DND-41 (cell line): ENCODE results near the gene SPAG4.
A peak's percentile ranks its signal among the peaks of the same experiment; 100 is the strongest.

Experiments used
- ATAC-seq: fragments of 200-7000 bp; cut with Tn5 transposase; 3 replicates; pipeline ENCODE4 v1.9.1; 2021; ENCODE audit warnings: low read depth; ENCODE audit not compliant: insufficient read depth
- DNase-seq: peaks from one replicate; pipeline ENCODE4 v3.0.0-alpha.2; 2020
- H2AFZ ChIP-seq: 2 replicates; pipeline ENCODE4 v1.6.0; 2012; ENCODE audit warnings: low read depth, low read length
- H3K27ac ChIP-seq: 2 replicates; pipeline ENCODE4 v1.5.1; 2012; ENCODE audit warnings: low read length, inconsistent platforms
- H3K27me3 ChIP-seq: fragments of 200-600 bp; sonication (generic); 2 replicates; pipeline ENCODE4 v1.6.0; 2012; ENCODE audit warnings: low read length, mild to moderate bottlenecking, inconsistent platforms; ENCODE audit not compliant: insufficient read depth, poor library complexity
- H3K36me3 ChIP-seq: 2 replicates; pipeline ENCODE4 v1.5.1; 2012; ENCODE audit warnings: low read length, inconsistent platforms; ENCODE audit not compliant: insufficient read depth
- H3K4me1 ChIP-seq: 2 replicates; pipeline ENCODE4 v1.5.1; 2012; ENCODE audit warnings: mild to moderate bottlenecking, low read length; ENCODE audit not compliant: insufficient read depth
- H3K4me2 ChIP-seq: 2 replicates; pipeline ENCODE4 v1.6.0; 2012; ENCODE audit warnings: mild to moderate bottlenecking, moderate library complexity, low read length, inconsistent platforms; ENCODE audit not compliant: insufficient read depth
- H3K4me3 ChIP-seq, 2 experiments: fragments of 200-600 bp in 1 of 2; shearing (Covaris generic) in 1 of 2; 2 replicates each; pipeline ENCODE4 v1.5.1; 2012 to 2016; ENCODE audit warnings: inconsistent platforms in 2 of 2, low read length in 2 of 2, mild to moderate bottlenecking in 2 of 2, low read depth in 1 of 2, moderate library complexity in 1 of 2
- H3K79me2 ChIP-seq: 2 replicates; pipeline ENCODE4 v1.6.0; 2012; ENCODE audit warnings: low read length, inconsistent platforms; ENCODE audit not compliant: insufficient read depth
- H3K9ac ChIP-seq: 2 replicates; pipeline ENCODE4 v1.6.0; 2012; ENCODE audit warnings: low read depth, mild to moderate bottlenecking, inconsistent platforms, low read length, moderate library complexity
- H3K9me3 ChIP-seq: 2 replicates; pipeline ENCODE4 v1.5.1; 2012; ENCODE audit warnings: low read length, moderate library complexity, mild to moderate bottlenecking, inconsistent platforms; ENCODE audit not compliant: insufficient read depth, severe bottlenecking
- H4K20me1 ChIP-seq: 2 replicates; pipeline ENCODE4 v1.6.0; 2012; ENCODE audit warnings: low read length; ENCODE audit not compliant: insufficient read depth
- EZH2 ChIP-seq: IDR thresholded peaks from 3 replicates; pipeline ENCODE4 v1.6.1; 2012; ENCODE audit warnings: borderline replicate concordance, low read depth, mild to moderate bottlenecking, moderate library complexity, low read length, inconsistent platforms; ENCODE audit not compliant: severe bottlenecking
- TF ChIP-seq, protein P1 (sequence below): IDR thresholded peaks from 2 replicates; pipeline ENCODE4 v1.5.1; 2012; ENCODE audit warnings: borderline replicate concordance, low read length, moderate library complexity, mild to moderate bottlenecking; ENCODE audit not compliant: poor library complexity, severe bottlenecking; ENCODE audit errors: extremely low read depth

SPAG4 gene

DNA sequence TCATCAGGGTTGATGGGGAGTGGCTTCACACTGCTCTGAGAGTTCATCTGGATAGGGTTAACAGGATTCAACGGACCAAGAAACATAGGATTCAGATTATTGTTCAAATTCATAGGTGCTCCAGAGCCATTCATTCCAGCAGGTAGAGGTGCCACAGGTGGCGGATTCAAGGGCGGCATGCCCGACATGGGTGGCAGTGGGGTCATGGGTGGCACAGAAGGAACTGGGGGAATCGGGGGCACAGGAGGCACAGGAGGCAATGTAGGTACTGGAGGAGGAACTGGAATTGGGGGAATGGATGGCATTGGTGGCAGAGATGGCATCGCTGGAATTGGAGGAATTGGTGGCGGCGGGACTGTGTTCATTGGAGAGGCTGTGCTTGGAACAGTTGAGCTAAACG is 38.8 kb downstream of the SPAG4 start:
- Histone ChIP-seq H4K20me1 (peaks cover 87% of the 10 kb centered on the region), H3K36me3 (peaks cover 68% of the 10 kb centered on the region), H3K4me2 (no peak overlapping the region), H3K4me3 (no peak overlapping the region), H3K79me2 (peaks cover 100% of the 10 kb centered on the region), H2AFZ (no peak overlapping the region), H3K4me1 (peaks cover 13% of the 10 kb centered on the region; the same call in 1 of the 2 replicates), H3K27me3 (no peaks in the 10 kb centered on the region), H3K27ac (no peak overlapping the region), H3K9me3 (no peaks in the 10 kb centered on the region), H3K9ac (no peak overlapping the region)
- TF ChIP-seq, protein P1, sequence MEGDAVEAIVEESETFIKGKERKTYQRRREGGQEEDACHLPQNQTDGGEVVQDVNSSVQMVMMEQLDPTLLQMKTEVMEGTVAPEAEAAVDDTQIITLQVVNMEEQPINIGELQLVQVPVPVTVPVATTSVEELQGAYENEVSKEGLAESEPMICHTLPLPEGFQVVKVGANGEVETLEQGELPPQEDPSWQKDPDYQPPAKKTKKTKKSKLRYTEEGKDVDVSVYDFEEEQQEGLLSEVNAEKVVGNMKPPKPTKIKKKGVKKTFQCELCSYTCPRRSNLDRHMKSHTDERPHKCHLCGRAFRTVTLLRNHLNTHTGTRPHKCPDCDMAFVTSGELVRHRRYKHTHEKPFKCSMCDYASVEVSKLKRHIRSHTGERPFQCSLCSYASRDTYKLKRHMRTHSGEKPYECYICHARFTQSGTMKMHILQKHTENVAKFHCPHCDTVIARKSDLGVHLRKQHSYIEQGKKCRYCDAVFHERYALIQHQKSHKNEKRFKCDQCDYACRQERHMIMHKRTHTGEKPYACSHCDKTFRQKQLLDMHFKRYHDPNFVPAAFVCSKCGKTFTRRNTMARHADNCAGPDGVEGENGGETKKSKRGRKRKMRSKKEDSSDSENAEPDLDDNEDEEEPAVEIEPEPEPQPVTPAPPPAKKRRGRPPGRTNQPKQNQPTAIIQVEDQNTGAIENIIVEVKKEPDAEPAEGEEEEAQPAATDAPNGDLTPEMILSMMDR, result no peak
- no peak for TF ChIP-seq EZH2
- DNase-seq (peak; percentile 3), ATAC-seq (no peak)

DNA sequence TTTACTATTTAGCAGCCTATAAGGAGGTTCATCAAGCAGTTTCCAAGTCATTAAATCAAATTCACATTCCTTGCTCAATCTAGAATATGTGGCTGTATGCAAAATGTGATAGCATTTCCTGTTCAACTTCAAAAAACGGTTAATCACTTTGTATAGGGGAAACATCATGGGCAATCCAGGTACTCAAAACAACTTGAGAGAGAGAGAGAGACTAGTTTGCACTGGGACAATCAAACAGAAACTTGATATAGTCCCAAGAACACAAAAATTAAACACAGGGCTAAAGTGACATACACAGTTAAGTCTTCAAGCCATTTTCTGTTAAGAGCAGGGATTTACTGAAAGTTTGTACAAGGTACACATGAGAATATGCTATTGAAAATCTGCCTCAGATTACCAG is 41.6 kb downstream of the SPAG4 start:
- ATAC-seq (no peak), DNase-seq (no peak)
- Histone ChIP-seq H3K36me3 (peaks cover 52% of the 10 kb centered on the region), H3K4me3 (no peak overlapping the region), H3K9me3 (no peaks in the 10 kb centered on the region), H3K27ac (no peak overlapping the region), H3K4me2 (peak overlapping the region; percentile 4; the same call in 1 of the 2 replicates), H3K79me2 (peaks cover 100% of the 10 kb centered on the region), H3K27me3 (no peaks in the 10 kb centered on the region), H3K4me1 (peaks cover 40% of the 10 kb centered on the region), H4K20me1 (peaks cover 95% of the 10 kb centered on the region), H3K9ac (no peak overlapping the region), H2AFZ (no peak overlapping the region)
- TF ChIP-seq, protein P1, result no peak
- no peak for TF ChIP-seq EZH2

DNA sequence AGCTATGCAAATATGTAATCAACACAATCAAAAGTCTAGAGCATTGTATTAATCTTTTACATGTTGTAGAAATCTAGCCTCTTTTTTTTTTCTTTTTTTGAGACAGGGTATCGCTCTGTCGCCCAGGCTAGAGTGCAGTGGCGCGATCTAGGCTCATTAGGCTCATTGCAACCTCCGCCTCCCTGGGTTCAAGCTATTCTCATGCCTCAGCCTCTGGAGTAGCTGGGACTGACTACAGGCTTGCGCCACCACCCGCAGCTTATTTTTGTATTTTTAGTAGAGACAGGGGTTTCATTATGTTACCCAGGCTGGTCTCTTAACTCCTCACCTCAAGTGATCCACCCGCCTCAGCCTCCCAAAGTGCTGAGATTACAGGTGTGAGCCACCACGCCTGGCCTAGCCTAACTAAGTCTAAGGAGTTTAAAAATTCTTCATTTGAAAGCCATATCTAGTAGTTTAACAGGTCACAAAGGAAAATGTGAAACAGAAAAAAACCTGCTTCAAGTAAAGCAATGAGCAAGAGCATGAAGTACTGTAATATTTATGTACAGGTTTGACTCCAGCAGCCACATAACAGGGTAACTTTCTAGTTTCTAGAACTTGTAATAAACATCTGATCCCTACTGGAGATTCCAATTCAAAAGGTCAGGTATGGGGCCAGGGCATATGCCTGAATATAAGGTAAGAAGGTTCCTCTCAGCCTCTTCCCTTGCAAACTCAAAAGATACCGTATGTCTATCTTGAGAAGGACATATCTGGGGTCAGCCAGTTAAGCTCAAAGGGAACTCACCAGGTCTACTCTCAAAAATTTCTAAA is 44.7 kb downstream of the SPAG4 start:
- Histone ChIP-seq H3K36me3 (peaks cover 26% of the 10 kb centered on the region), H4K20me1 (peaks cover 86% of the 10 kb centered on the region), H3K9ac (peak overlapping the region; percentile 10), H3K27me3 (no peaks in the 10 kb centered on the region), H3K27ac (peak overlapping the region; percentile 18; the same call in 1 of the 2 replicates), H3K4me1 (peaks cover 51% of the 10 kb centered on the region), H3K4me3 (peak overlapping the region in 1 of 2 experiments; percentile 2; a peak in 1 of 4 replicates), H3K4me2 (peak overlapping the region; percentile 91; the same call in 1 of the 2 replicates), H2AFZ (no peak overlapping the region), H3K9me3 (no peaks in the 10 kb centered on the region), H3K79me2 (peaks cover 97% of the 10 kb centered on the region)
- ATAC-seq (no peak), DNase-seq (peak; percentile 9)
- TF ChIP-seq, protein P1, result no peak
- TF ChIP-seq EZH2, result no peak
